Coronary artery (tissue), 2 donors: ENCODE data around the gene FLNA.

Experiments used
- DNase-seq: peaks from one replicate; pipeline ENCODE4 v3.0.0-alpha.2; 2017; ENCODE audit warnings: low spot score
- H3K27ac ChIP-seq, 2 donors: fragments of 200-600 bp; sonication (generic); one replicate each; pipeline ENCODE4 v1.5.1; 2016 to 2019
- H3K4me3 ChIP-seq: fragments of 200-600 bp; sonication (generic); 2 replicates; pipeline ENCODE4 v1.5.1; 2016; ENCODE audit warnings: mild to moderate bottlenecking, moderate library complexity
- TF ChIP-seq, protein P1 (sequence below): fragments of 200-600 bp; sonication (generic); IDR thresholded peaks from one replicate; pipeline ENCODE4 v1.5.1; 2019; ENCODE audit warnings: antibody characterized with exemption

The FLNA gene

DNA sequence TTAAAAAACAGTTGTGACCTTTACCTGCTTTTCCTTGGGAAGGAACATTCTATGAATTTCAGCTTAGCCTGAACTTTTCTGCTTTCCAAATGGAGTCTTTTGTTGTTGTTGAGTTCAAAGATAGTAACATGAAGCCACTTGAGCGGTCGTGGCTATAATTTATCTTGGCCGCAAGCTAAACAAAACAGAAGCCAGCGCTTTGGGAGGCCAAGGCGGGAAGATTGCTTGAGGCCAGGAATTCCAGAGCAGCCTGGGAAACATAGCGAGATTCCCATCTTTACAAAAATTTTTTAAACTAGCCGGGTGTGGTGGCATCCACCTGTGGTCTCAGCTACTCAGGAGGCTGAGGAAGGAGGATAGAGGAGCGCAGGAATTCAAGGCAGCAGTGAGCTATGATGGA lies 48.9 kb downstream of the FLNA start:
- TF ChIP-seq, protein P1, sequence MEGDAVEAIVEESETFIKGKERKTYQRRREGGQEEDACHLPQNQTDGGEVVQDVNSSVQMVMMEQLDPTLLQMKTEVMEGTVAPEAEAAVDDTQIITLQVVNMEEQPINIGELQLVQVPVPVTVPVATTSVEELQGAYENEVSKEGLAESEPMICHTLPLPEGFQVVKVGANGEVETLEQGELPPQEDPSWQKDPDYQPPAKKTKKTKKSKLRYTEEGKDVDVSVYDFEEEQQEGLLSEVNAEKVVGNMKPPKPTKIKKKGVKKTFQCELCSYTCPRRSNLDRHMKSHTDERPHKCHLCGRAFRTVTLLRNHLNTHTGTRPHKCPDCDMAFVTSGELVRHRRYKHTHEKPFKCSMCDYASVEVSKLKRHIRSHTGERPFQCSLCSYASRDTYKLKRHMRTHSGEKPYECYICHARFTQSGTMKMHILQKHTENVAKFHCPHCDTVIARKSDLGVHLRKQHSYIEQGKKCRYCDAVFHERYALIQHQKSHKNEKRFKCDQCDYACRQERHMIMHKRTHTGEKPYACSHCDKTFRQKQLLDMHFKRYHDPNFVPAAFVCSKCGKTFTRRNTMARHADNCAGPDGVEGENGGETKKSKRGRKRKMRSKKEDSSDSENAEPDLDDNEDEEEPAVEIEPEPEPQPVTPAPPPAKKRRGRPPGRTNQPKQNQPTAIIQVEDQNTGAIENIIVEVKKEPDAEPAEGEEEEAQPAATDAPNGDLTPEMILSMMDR = no peak
- DNase-seq = no peak
- Histone ChIP-seq H3K27ac (no peak overlapping the region), H3K4me3 (no peak overlapping the region)

DNA sequence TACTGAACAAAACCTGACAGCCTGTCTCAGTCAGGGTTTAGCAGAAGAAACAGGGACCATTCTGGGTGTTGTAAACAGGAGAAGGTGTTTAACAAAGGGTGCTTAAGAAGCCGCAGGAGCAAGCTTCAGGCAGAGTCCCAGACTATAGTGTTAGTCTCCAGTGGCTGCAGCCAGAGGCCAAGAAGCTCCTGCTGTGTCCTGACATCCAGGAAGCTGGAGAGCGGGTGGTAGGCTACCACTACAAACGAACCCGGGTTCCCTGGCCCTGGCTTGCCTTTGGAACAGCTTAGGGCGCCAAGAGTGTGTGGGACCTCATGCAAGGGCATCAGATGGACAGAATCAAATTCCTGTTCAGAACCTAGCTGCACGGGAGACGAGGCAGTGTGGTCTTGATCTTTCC lies 50.9 kb downstream of the FLNA start:
- TF ChIP-seq, protein P1 = no peak
- Histone ChIP-seq H3K4me3 (no peak overlapping the region), H3K27ac (no peak overlapping the region)
- no peak for DNase-seq

DNA sequence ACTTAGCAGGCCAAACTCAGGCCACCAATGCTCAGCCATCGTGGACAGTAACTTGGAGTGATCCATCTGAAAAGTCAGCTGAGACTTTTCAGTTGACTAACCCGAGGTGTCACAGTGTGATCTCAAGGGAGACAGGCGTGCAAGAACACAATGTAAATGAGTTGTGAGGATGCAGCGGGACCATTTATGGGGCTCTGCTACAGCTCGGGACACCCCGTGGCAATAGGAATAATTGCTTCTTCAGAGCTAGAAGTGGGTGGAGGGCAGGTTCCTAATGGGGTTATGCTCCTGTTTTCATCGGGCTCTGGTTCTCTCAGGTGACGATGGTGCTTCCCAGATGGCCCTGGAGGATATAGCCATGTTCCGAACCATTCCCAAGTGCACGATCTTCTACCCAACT lies 51.5 kb downstream of the FLNA start:
- Histone ChIP-seq H3K27ac (no peak overlapping the region), H3K4me3 (no peak overlapping the region)
- DNase-seq = no peak
- TF ChIP-seq, protein P1 = no peak

DNA sequence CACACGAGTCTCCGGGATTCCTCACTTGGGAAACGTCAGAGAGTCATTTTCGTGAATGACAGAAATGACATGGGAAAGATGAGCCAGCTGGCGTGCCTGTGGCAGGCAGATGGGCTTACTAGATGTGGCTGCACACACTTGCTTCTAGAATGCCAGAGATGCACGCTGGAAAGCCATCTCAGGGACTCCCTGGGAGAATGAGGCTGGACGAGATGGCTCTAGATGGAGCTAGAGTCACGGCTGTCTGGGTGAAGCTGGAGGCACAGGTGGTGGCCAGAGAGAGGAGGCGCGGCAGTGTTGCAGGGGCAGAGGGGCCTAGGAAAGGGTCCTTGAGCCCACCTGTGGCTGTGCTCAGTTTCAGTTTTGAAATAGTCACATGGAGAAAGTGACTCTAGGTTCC lies 52.8 kb downstream of the FLNA start:
- Histone ChIP-seq H3K27ac (no peak overlapping the region), H3K4me3 (no peak overlapping the region)
- TF ChIP-seq, protein P1 = no peak
- DNase-seq = no peak

DNA sequence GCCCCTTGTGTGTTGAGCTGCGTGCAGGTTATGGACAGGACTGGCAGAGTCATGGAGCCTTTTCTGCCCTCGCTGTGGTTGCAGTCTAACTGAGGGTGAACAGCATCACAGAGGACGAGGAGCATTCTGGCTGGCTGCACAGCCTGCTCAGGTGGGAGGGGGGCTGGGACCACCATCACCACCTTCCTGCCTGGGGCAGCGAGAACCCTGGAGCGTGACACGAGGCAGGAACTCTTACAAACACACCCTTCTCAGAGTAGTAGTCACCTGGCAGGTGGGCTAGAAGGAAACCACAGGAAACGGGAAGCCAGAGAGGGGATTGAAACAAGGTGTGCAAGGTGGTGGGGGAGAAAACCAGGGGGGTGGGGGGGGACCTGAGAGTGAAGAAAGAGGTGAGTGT lies 53.3 kb downstream of the FLNA start:
- Histone ChIP-seq H3K4me3 (no peak overlapping the region), H3K27ac (no peak overlapping the region)
- DNase-seq = no peak
- TF ChIP-seq, protein P1 = no peak

DNA sequence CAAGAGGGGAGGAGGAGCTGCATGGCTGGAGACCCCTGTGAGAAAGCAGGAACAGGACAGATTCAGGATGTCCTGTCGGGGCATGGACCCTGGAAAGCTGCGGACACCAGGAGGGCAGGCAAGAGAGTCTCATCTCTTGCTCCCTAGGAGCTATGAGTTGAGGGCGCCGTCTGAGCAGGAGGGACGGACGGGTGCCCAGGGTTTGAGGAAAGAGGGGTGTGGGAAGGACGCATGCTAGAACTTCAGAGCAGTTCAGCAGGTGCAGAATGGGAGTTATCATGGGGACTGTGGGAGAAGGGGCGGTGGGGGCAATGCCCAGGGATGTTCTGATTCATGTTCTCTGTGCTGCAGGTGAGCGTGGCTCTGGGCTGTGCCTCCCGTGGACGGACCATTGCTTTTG lies 54.0 kb downstream of the FLNA start:
- TF ChIP-seq, protein P1 = no peak
- H3K27ac ChIP-seq = no peak overlapping the region
- no peak for DNase-seq
- H3K4me3 ChIP-seq = no peak overlapping the region

DNA sequence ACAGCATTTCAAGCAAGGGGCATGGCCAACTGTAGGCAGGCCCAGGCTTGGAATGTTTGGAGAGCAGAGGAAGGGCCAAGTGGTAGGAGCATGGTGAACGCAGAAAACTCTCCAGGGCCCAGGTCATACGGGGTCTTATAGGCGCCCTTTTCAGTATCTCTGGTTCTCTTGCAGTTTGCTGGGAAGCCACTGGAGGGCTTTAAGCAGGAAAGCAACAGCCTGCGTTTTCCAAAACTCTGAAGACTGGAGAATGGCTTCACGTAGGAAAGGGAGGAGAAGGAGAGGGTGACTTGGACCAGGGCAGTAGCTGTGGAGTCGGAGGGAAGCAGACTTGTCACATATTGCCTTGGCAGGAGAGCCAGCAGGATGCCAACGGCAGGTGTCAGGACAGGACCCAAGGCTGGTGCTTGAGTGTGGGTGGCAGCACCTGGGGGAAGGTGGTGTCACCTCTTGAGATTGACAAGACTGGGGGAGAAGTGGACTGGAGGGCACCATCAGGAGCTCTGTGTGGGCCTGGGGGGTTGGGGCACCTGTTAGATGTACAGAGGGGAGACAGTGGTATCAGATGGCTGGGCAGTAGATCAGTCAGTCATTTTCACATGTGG lies 56.9 kb downstream of the FLNA start:
- Histone ChIP-seq H3K4me3 (no peak overlapping the region), H3K27ac (no peak overlapping the region)
- TF ChIP-seq, protein P1 = no peak
- DNase-seq = no peak
